DOHH2 (cell line): Measurements from ENCODE around the gene NPRL2.

Experiments
- H3F3A ChIP-seq: fragments of 200-600 bp; sonication (generic), shearing (Covaris generic); 2 replicates; pipeline ENCODE4 v1.6.0; 2016; ENCODE audit warnings: antibody characterized with exemption, mild to moderate bottlenecking; ENCODE audit not compliant: control insufficient read depth, insufficient read depth
- H3K27ac ChIP-seq: fragments of 200-600 bp; sonication (generic); 2 replicates; pipeline ENCODE4 v1.5.1; 2014; ENCODE audit warnings: low read depth, mild to moderate bottlenecking, low read length, moderate library complexity
- H3K27me3 ChIP-seq: fragments of 200-600 bp; sonication (generic); 2 replicates; pipeline ENCODE4 v1.6.1; 2014; ENCODE audit warnings: mild to moderate bottlenecking, low read length, mixed read lengths; ENCODE audit not compliant: control insufficient read depth
- H3K36me3 ChIP-seq: fragments of 200-600 bp; sonication (generic); 2 replicates; pipeline ENCODE4 v1.6.1; 2014; ENCODE audit warnings: mild to moderate bottlenecking, low read length, moderate library complexity, mixed read lengths; ENCODE audit not compliant: control insufficient read depth
- H3K4me1 ChIP-seq: fragments of 200-600 bp; sonication (generic); 2 replicates; pipeline ENCODE4 v1.6.1; 2014; ENCODE audit warnings: mild to moderate bottlenecking, low read length, mixed read lengths; ENCODE audit not compliant: control insufficient read depth
- H3K4me2 ChIP-seq: fragments of 200-600 bp; sonication (generic); 2 replicates; pipeline ENCODE4 v1.6.0; 2014; ENCODE audit warnings: mild to moderate bottlenecking, low read length, moderate library complexity
- H3K4me3 ChIP-seq: fragments of 200-600 bp; sonication (generic); 2 replicates; pipeline ENCODE4 v1.5.1; 2014; ENCODE audit warnings: mild to moderate bottlenecking, low read length, mixed read lengths
- H3K79me2 ChIP-seq: fragments of 200-600 bp; sonication (generic); 2 replicates; pipeline ENCODE4 v1.6.1; 2014; ENCODE audit warnings: mild to moderate bottlenecking, low read length, mixed read lengths; ENCODE audit not compliant: control insufficient read depth
- H3K9me2 ChIP-seq: fragments of 200-600 bp; sonication (generic); replicated peaks from 2 replicates; pipeline ENCODE4 v1.6.1; 2014; ENCODE audit warnings: mild to moderate bottlenecking, low read length, mixed read lengths; ENCODE audit not compliant: control insufficient read depth
- H3K9me3 ChIP-seq: fragments of 200-600 bp; sonication (generic); 2 replicates; pipeline ENCODE4 v1.6.1; 2014; ENCODE audit warnings: antibody characterized with exemption, low read length, mixed read lengths; ENCODE audit not compliant: control insufficient read depth, insufficient read depth
- H4K20me1 ChIP-seq: fragments of 200-600 bp; sonication (generic); 2 replicates; pipeline ENCODE4 v1.6.0; 2014; ENCODE audit warnings: low read depth, mild to moderate bottlenecking, antibody characterized with exemption, low read length, moderate library complexity; ENCODE audit not compliant: control insufficient read depth, insufficient read depth
- EZH2phosphoT487 ChIP-seq: fragments of 200-600 bp; sonication (generic); IDR thresholded peaks from 2 replicates; pipeline ENCODE4 v1.6.1; 2017; ENCODE audit warnings: borderline replicate concordance, mild to moderate bottlenecking, antibody characterized with exemption, low read length, moderate library complexity, mixed read lengths
- TF ChIP-seq, protein P1 (sequence below): fragments of 200-600 bp; sonication (generic); IDR thresholded peaks from one replicate; pipeline ENCODE4 v1.5.1; 2014; ENCODE audit warnings: antibody characterized with exemption, mild to moderate bottlenecking, low read depth, low read length; ENCODE audit not compliant: poor library complexity, severe bottlenecking

Gene NPRL2

DNA sequence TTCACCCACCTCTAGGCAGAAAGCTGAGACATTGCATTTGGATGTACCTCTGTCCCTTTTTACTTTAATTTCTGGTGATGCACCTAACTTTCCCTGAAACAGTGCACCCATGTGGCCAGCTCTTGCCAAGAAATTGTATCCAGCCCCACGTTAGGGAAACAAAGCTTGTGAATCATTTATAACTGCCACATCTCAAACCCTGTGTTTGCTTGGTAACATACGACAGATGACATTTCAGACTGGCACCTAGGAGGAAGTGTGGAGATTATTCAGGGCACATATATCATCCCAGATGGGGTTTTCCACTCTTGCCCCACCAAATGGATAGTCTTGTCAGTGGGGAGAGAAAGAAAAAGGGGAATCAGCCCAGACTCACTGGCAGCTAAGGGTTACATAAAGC is 2.2 kb upstream of the NPRL2 start:
- Histone ChIP-seq H3K79me2 (peaks cover 59% of the 10 kb centered on the region), H3K4me2 (no peak overlapping the region), H3K9me3 (no peaks in the 10 kb centered on the region), H3F3A (0 out of 2 replicates have a peak, but pooled peaks cover 4% of the 10 kb centered on the region), H3K27me3 (no peaks in the 10 kb centered on the region), H3K36me3 (peaks cover 62% of the 10 kb centered on the region), H4K20me1 (peaks cover 18% of the 10 kb centered on the region), H3K4me3 (no peak overlapping the region), H3K9me2 (no peaks in the 10 kb centered on the region), H3K4me1 (peaks cover 45% of the 10 kb centered on the region), H3K27ac (no peak overlapping the region)
- TF ChIP-seq EZH2phosphoT487, result no peak
- TF ChIP-seq, protein P1, sequence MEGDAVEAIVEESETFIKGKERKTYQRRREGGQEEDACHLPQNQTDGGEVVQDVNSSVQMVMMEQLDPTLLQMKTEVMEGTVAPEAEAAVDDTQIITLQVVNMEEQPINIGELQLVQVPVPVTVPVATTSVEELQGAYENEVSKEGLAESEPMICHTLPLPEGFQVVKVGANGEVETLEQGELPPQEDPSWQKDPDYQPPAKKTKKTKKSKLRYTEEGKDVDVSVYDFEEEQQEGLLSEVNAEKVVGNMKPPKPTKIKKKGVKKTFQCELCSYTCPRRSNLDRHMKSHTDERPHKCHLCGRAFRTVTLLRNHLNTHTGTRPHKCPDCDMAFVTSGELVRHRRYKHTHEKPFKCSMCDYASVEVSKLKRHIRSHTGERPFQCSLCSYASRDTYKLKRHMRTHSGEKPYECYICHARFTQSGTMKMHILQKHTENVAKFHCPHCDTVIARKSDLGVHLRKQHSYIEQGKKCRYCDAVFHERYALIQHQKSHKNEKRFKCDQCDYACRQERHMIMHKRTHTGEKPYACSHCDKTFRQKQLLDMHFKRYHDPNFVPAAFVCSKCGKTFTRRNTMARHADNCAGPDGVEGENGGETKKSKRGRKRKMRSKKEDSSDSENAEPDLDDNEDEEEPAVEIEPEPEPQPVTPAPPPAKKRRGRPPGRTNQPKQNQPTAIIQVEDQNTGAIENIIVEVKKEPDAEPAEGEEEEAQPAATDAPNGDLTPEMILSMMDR, result no peak

DNA sequence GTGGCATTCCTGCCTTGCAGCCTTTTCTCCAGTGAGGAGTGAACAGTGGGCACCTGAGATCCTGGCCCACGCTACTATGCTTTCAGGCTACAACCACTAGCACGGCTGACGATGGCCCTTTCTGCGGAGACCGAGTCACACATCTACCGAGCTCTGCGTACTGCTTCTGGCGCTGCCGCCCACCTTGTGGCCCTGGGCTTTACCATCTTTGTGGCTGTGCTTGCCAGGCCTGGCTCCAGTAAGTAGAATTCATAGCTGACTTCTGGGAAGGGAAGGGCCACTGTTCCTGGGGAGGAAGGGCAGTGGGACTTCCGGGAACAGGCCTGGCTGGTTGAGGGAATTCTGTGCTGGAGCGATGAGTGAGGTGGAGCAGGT is 735 bp upstream of the NPRL2 start:
- Histone ChIP-seq H3K4me1 (peaks cover 34% of the 10 kb centered on the region), H3K4me3 (peak overlapping the region; percentile 90), H3K36me3 (peaks cover 52% of the 10 kb centered on the region), H3K9me2 (no peaks in the 10 kb centered on the region), H3K4me2 (peak overlapping the region; percentile 100), H3K27ac (no peak overlapping the region), H3F3A (0 out of 2 replicates have a peak, but pooled peaks cover 4% of the 10 kb centered on the region), H3K9me3 (no peaks in the 10 kb centered on the region), H4K20me1 (peaks cover 4% of the 10 kb centered on the region), H3K79me2 (peaks cover 45% of the 10 kb centered on the region), H3K27me3 (no peaks in the 10 kb centered on the region)
- TF ChIP-seq, protein P1, result no peak
- no peak for TF ChIP-seq EZH2phosphoT487

DNA sequence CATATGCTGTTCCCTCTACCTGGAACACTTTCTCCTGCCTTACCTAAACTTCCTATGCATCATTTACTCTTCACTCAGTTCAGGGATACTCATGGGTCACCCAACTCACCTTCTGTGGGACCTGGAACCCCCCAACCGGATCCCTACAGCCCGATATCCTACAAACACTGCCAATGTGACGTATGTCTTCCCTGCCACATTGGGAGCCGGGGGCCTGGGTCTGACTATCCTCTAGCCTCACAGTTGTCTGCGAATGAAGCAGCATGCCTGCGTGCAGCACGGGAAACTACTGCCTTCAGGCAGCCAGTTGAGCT is 405 bp downstream of the NPRL2 start:
- H3K4me1 ChIP-seq, result peaks cover 38% of the 10 kb centered on the region

More for the DNA sequence above, 405 bp downstream of the NPRL2 start:
- Histone ChIP-seq H3K4me3 (peak overlapping the region; percentile 90), H3K36me3 (peaks cover 49% of the 10 kb centered on the region), H3K9me3 (no peaks in the 10 kb centered on the region), H3K27ac (peak overlapping the region; percentile 72), H3F3A (0 out of 2 replicates have a peak, but pooled peaks cover 4% of the 10 kb centered on the region), H3K9me2 (no peaks in the 10 kb centered on the region), H3K79me2 (peaks cover 33% of the 10 kb centered on the region), H3K27me3 (no peaks in the 10 kb centered on the region), H3K4me2 (peak overlapping the region; percentile 100), H4K20me1 (no peaks in the 10 kb centered on the region)
- TF ChIP-seq, protein P1, result no peak
- TF ChIP-seq EZH2phosphoT487, result no peak
